ENCODE measurements around the gene ANO8. TPM values are rescaled to one million over a fixed set of nuclear protein-coding genes. Genes with fewer than 3 reads are reported as not detected.
A peak's percentile ranks its signal among the peaks of the same experiment; 100 is the strongest.
"Not testable (repeated sequence)": the region's sequence is repeated elsewhere in the genome, so short reads cannot be mapped to it uniquely, and the experiment has no call there.

Gene ANO8
- total RNA-seq, 2 donors from 2014 or later, result 11.1 to 13.7 TPM

DNA sequence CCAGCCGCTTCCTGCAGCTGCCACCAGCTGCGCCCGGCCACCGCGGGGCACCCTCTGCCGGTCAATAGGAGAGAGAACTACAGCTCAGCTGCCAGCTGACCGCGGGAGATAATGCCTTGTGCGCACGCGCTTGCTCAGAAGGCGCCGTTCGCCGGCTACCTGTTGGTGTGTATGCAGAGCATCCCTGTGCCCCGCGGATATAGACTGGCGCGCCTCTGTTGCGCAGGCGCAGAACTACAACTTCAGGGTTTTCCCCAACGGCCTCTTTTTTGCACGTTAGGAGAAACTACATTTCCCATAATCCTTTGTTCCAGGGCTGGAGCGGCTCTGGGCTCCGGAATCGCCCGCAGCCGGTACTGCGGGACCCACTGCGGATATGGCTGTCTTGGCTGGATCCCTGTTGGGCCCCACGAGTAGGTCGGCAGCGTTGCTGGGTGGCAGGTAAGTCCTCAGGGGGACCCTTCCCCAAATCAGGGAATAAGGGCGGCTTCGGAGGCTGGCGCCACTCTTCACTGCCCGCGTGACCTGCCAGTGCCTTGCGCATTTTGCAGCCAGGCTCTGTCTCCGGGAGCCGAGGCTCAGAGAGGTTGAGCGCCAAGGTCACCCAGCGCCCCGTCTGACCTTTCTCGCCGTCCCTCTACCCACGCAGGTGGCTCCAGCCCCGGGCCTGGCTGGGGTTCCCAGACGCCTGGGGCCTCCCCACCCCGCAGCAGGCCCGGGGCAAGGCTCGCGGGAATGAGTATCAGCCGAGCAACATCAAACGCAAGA is 29.0 kb downstream of the ANO8 start, which contains the start of gene MRPL34:
Gene MRPL34 (plus strand): TSS at position 356 of the 768 bp plus-strand sequence. CDS start 21 bp downstream, at position 377.
- DNase-seq, result peak; percentile 96 to 98
- H3K27me3 Mint-ChIP-seq (ENCODE audit: low read depth), result no peaks in the 10 kb centered on the region
- H3K36me3 Mint-ChIP-seq (ENCODE audit: insufficient read depth in 2 of 2), result peaks cover 0 to 1% of the 10 kb centered on the region in 2 donors
- ATAC-seq (replicated peaks in 1 of 2), result peak; percentile 71 to 75
- H3K9me3 Mint-ChIP-seq, result no peaks in the 10 kb centered on the region
- peak within 1 kb of the TSS; percentile 86 to 94 for H3K4me3 Mint-ChIP-seq
- peaks cover 54% of the 10 kb centered on the region for H3K4me1 Mint-ChIP-seq (ENCODE audit: low read depth)
- H3K27ac Mint-ChIP-seq, result peak within 1 kb of the TSS; percentile 77

DNA sequence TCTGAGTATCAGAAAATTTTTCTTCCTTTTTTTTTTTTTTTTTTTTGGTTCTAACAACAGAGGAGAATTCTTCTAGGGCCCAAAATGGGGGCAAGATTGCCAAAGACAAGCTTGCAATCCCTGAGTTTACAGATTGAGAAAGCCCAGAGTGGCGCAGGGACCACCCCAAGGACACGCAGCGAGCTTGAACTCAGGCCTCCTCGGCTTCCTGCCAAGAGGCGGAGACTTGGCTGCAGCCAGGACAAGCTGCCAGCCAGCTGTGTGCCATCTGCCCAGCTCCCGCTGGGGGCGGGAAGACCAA is 29.5 kb downstream of the ANO8 start:
- peaks cover 49% of the 10 kb centered on the region for H3K4me1 Mint-ChIP-seq (ENCODE audit: low read depth)
- H3K27me3 Mint-ChIP-seq (ENCODE audit: low read depth), result no peaks in the 10 kb centered on the region
- H3K27ac Mint-ChIP-seq, result peak overlapping the region; percentile 57
- no peaks in the 10 kb centered on the region for H3K9me3 Mint-ChIP-seq
- H3K4me3 Mint-ChIP-seq, result peak overlapping the region; percentile 86 to 94
- peaks cover 0 to 1% of the 10 kb centered on the region in 2 donors for H3K36me3 Mint-ChIP-seq (ENCODE audit: insufficient read depth in 2 of 2)
- DNase-seq (no peak), ATAC-seq (replicated peaks in 1 of 2) (no peak)

DNA sequence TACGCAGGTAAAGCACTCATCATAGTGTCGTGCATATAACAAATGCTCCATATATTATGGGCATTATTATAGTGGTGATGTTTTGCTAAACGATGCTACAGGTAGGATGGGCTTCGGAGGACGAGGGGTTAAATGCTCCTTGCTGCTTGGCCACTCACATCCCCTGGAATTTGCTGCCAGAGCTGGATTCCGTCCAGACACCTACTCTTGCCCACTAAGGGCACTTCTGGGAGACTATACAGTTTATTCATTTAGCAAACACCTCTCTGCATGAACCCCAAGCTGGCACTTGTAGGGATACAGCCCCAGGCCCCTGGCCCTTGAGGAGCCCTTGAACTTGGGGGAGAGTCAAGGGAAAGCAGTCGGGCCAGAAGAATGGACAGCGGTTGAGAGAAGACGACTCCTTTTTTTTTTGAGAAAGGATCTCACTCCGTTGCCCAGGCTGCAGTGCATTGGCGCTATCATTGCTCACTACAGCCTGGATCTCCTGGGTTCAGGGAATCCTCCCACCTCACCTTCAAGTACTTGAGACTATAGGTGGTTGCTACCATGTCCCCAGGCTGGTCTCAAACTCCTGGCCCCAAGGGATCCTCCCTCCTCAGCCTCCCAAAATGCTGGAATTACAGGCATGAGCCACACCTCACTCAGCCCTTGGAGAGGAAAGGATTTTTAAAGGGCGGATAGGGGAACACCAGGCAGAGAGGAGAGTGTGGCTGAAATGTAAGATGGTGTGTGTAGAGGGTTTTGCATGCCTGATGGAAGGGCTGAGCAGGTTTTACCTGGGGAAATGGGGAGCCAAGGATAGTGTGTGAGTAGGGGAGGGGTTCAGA is 30.1 kb downstream of the ANO8 start:
- Mint-ChIP-seq H3K27me3 (ENCODE audit: low read depth) (no peaks in the 10 kb centered on the region), H3K4me1 (ENCODE audit: low read depth) (peaks cover 47% of the 10 kb centered on the region), H3K27ac (peak overlapping the region; percentile 5), H3K36me3 (ENCODE audit: insufficient read depth in 2 of 2) (no peaks in the 10 kb centered on the region), H3K4me3 (peak overlapping the region; percentile 86 to 94), H3K9me3 (no peaks in the 10 kb centered on the region)
- ATAC-seq (replicated peaks in 1 of 2) (no peak), DNase-seq (no peak)

DNA sequence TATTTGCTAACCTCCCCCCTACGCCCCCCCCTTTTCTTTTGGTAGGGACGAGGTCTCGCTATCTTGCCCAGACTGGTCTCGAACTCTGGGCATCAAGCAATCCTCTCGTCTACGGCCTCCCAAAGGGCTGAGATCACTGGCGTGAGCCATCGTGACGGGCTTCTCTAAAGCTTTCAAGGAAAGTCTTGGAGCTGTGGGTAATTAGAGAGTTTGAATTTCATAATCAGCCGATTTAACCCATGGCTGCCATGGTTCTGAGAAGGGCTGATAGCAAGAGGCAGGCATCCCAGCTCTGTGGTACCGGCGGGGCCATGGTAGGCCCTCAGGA is 30.8 kb downstream of the ANO8 start:
- Mint-ChIP-seq H3K36me3 (ENCODE audit: insufficient read depth in 2 of 2) (no peaks in the 10 kb centered on the region), H3K27me3 (ENCODE audit: low read depth) (no peaks in the 10 kb centered on the region), H3K4me3 (peak overlapping the region; percentile 78 to 80), H3K9me3 (no peaks in the 10 kb centered on the region), H3K27ac (no peak overlapping the region), H3K4me1 (ENCODE audit: low read depth) (peaks cover 45% of the 10 kb centered on the region)
- DNase-seq, result no peak
- no peak for ATAC-seq (replicated peaks in 1 of 2)

- Mint-ChIP-seq H3K36me3 (ENCODE audit: insufficient read depth in 2 of 2) (no peaks in the 10 kb centered on the region), H3K27ac (no peak within 1 kb of the TSS), H3K4me1 (ENCODE audit: low read depth) (peaks cover 43% of the 10 kb centered on the region), H3K27me3 (ENCODE audit: low read depth) (no peaks in the 10 kb centered on the region), H3K4me3 (peak within 1 kb of the TSS; percentile 78 to 94), H3K9me3 (no peaks in the 10 kb centered on the region)
- DNase-seq (peak; percentile 97 to 98), ATAC-seq (replicated peaks in 1 of 2) (peak; percentile 73 to 76)
Observed at GRCh38 chr19:17303167-17303939, 31.3 kb downstream of the ANO8 start, which contains the start of gene ABHD8. ABHD8 (minus strand) TSS chr19:17303425; CDS start chr19:17301616, 1,809 bp downstream.

DNA sequence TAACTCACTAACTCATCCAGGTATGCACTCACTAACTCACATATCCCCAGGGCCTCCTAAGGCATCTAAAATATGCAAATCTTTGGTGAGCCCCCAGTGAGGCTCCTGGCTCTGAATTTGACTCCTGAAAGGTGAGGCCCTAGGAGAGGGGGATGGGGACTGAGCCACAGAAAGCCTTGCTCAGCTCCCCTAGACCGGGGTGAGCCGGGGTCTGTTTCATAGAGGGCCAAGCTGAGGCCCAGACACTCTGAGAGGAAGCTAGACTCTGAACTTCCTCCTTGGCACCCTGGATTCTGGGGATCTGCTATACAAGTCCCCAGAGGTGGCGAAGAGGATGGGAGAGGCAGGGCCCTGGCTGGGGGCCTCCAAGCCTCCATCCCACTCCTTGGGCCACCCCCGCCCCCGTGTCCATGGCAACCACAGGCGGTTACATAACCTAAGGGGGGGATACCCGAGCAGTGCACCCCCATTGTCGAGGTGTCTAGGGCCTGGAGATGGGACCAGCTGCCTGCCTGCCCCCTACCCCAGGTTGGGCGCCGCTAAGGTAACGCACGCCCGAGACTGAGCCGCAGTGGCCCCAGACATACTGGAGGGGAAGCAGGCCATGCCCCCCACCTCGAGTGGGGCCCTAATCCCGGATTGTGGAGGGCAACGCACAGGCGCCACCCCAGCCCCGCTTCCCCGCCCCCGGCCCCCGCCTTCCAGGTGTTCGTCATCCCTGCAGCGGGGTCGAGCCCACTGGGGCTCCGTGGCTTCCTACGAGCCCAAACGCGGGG is 32.1 kb downstream of the ANO8 start:
- Mint-ChIP-seq H3K27me3 (ENCODE audit: low read depth) (no peaks in the 10 kb centered on the region), H3K9me3 (no peaks in the 10 kb centered on the region), H3K27ac (no peak overlapping the region), H3K4me3 (peak overlapping the region; percentile 78 to 80), H3K36me3 (ENCODE audit: insufficient read depth in 2 of 2) (peaks cover 0 to 3% of the 10 kb centered on the region in 2 donors), H3K4me1 (ENCODE audit: low read depth) (peaks cover 37% of the 10 kb centered on the region)
- ATAC-seq (replicated peaks in 1 of 2) (peak in 1 of 2 donors; percentile 2), DNase-seq (no peak)

- DNase-seq, result no peak
- Mint-ChIP-seq H3K27me3 (ENCODE audit: low read depth) (no peaks in the 10 kb centered on the region), H3K9me3 (no peaks in the 10 kb centered on the region), H3K4me1 (ENCODE audit: low read depth) (peaks cover 31% of the 10 kb centered on the region), H3K27ac (no peak overlapping the region), H3K4me3 (no peak overlapping the region), H3K36me3 (ENCODE audit: insufficient read depth in 2 of 2) (peaks cover 0 to 3% of the 10 kb centered on the region in 2 donors)
- ATAC-seq (replicated peaks in 1 of 2), result no peak
Observed at GRCh38 chr19:17300992-17301619, 33.5 kb downstream of the ANO8 start.

GRCh38 chr19:17296976-17297375 is 37.7 kb downstream of the ANO8 start:
- Mint-ChIP-seq H3K4me3 (no peak overlapping the region), H3K27me3 (ENCODE audit: low read depth) (no peaks in the 10 kb centered on the region), H3K4me1 (ENCODE audit: low read depth) (peaks cover 21% of the 10 kb centered on the region), H3K9me3 (no peaks in the 10 kb centered on the region), H3K36me3 (ENCODE audit: insufficient read depth in 2 of 2) (peaks cover 0 to 3% of the 10 kb centered on the region in 2 donors), H3K27ac (no peak overlapping the region)
- DNase-seq (no peak), ATAC-seq (replicated peaks in 1 of 2) (no peak)

DNA sequence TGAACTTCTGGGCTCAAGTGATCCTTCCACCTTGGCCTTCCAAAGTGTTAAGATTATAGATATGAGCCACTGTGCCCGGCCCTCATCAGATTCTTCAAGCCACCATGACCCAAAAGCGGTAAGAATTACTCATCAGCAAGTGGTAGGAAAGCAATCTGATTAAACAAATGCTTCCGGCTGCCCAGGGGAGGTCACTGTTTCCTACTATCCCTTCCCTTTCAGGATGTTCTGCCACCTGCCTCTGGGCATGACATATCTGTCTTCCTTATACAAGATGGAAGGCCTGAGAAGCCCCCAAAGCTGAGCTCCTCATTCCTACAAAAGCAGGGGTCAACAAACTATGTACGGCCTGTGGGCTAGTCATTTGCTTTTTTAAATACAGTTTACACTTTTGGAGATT is 38.4 kb downstream of the ANO8 start:
- Mint-ChIP-seq H3K27me3 (ENCODE audit: low read depth) (no peaks in the 10 kb centered on the region), H3K4me3 (no peak overlapping the region), H3K27ac (peak overlapping the region; percentile 60), H3K9me3 (no peaks in the 10 kb centered on the region), H3K4me1 (ENCODE audit: low read depth) (peaks cover 23% of the 10 kb centered on the region), H3K36me3 (ENCODE audit: insufficient read depth in 2 of 2) (peaks cover 0 to 3% of the 10 kb centered on the region in 2 donors)
- no peak for DNase-seq
- ATAC-seq (replicated peaks in 1 of 2), result no peak

- peaks cover 23% of the 10 kb centered on the region for H3K4me1 Mint-ChIP-seq (ENCODE audit: low read depth)
- H3K27me3 Mint-ChIP-seq (ENCODE audit: low read depth), result not testable (repeated sequence)
Observed at GRCh38 chr19:17295551-17295950, 39.1 kb downstream of the ANO8 start.

GRCh38 chr19:17294051-17294891 is 40.4 kb downstream of the ANO8 start:
- Mint-ChIP-seq H3K27me3 (ENCODE audit: low read depth) (no peaks in the 10 kb centered on the region), H3K36me3 (ENCODE audit: insufficient read depth in 2 of 2) (peaks cover 0 to 3% of the 10 kb centered on the region in 2 donors), H3K27ac (no peak overlapping the region), H3K4me1 (ENCODE audit: low read depth) (peaks cover 23% of the 10 kb centered on the region), H3K9me3 (no peaks in the 10 kb centered on the region), H3K4me3 (no peak overlapping the region)
- ATAC-seq (replicated peaks in 1 of 2) (no peak), DNase-seq (peak; percentile 69 to 79)

More at GRCh38 chr19:17295551-17295950, 39.1 kb downstream of the ANO8 start:
- H3K27ac Mint-ChIP-seq; DNase-seq; H3K9me3 Mint-ChIP-seq; H3K36me3 Mint-ChIP-seq (ENCODE audit: insufficient read depth in 2 of 2); H3K4me3 Mint-ChIP-seq; ATAC-seq (replicated peaks in 1 of 2): not testable (repeated sequence)
